Mucosa of stomach (tissue), 1 donor: ENCODE measurements around the gene C1orf35.
A peak's percentile ranks its signal among the peaks of the same experiment; 100 is the strongest.

Experiments used
- H3K27me3 ChIP-seq: one replicate; pipeline ENCODE4 v1.7.0; 2013; ENCODE audit warnings: mild to moderate bottlenecking, low read length; ENCODE audit not compliant: control insufficient read depth, insufficient read depth
- H3K36me3 ChIP-seq: one replicate; pipeline ENCODE4 v1.7.0; 2013; ENCODE audit warnings: low read length; ENCODE audit not compliant: control insufficient read depth, insufficient read depth
- H3K4me1 ChIP-seq: one replicate; pipeline ENCODE4 v1.7.0; 2013; ENCODE audit warnings: mild to moderate bottlenecking, low read length; ENCODE audit not compliant: control insufficient read depth, insufficient read depth
- H3K4me3 ChIP-seq: one replicate; pipeline ENCODE4 v1.7.0; 2013; ENCODE audit warnings: low read length
- H3K9ac ChIP-seq: one replicate; pipeline ENCODE4 v1.7.0; 2013; ENCODE audit warnings: mild to moderate bottlenecking, low read length, moderate library complexity
- H3K9me3 ChIP-seq: one replicate; pipeline ENCODE4 v1.7.0; 2013; ENCODE audit warnings: mild to moderate bottlenecking, low read length, moderate library complexity; ENCODE audit not compliant: control insufficient read depth
- donor health status: Pancreatic carcinoma.

Gene C1orf35

GRCh38 chr1:228084797-228085196 lies 18.3 kb downstream of the C1orf35 start:
- Histone ChIP-seq H3K36me3 (peaks cover 10% of the 10 kb centered on the region), H3K4me1 (peaks cover 64% of the 10 kb centered on the region), H3K9me3 (no peaks in the 10 kb centered on the region), H3K27me3 (no peaks in the 10 kb centered on the region), H3K9ac (peak overlapping the region; percentile 99), H3K4me3 (peak overlapping the region; percentile 93)

DNA sequence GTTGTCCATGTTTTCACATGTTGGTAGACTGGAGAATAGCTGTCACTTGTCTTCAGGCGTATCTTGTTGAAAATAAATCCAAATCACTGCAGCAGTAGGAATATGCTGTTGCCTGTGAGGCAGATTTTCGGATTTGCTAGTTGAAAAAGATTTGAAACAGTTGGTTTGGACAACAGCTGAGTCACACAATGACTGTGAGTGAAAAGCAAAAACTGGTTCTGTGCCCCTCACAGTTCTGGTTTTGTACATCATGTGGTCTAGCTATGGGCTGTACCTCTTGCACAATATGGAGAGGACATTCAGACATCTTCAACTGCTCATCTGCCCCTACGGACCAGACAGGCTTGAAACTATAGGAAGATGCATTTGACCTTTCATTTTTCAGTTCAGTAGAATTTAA lies 18.8 kb downstream of the C1orf35 start:
- H3K4me1 ChIP-seq, result peaks cover 59% of the 10 kb centered on the region
- no peaks in the 10 kb centered on the region for H3K27me3 ChIP-seq
- peak overlapping the region; percentile 93 for H3K4me3 ChIP-seq
- H3K36me3 ChIP-seq, result peaks cover 10% of the 10 kb centered on the region
- no peaks in the 10 kb centered on the region for H3K9me3 ChIP-seq
- H3K9ac ChIP-seq, result peak overlapping the region; percentile 99

DNA sequence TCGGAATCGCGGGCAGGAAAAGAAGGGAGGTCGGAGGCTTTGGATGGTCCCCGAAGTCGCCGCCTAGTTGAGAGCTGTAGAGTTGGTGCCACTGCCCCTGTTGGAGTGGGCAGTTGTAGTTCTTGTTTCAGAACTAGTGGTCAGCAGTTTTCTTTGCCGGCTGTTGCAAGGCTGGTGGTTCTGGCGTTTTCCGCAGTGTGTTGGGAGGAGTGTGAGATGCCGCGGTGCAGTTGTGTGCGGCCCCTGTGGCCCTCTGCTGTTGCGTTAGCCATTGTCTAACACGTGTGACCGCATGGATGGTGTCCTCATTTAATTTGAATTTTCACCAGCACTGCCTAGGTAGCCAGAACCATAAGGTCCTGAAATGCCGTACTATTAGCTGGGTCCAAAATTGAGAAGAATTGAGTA lies 19.2 kb downstream of the C1orf35 start:
- Histone ChIP-seq H3K27me3 (no peaks in the 10 kb centered on the region), H3K4me1 (peaks cover 54% of the 10 kb centered on the region), H3K36me3 (peaks cover 6% of the 10 kb centered on the region)

DNA sequence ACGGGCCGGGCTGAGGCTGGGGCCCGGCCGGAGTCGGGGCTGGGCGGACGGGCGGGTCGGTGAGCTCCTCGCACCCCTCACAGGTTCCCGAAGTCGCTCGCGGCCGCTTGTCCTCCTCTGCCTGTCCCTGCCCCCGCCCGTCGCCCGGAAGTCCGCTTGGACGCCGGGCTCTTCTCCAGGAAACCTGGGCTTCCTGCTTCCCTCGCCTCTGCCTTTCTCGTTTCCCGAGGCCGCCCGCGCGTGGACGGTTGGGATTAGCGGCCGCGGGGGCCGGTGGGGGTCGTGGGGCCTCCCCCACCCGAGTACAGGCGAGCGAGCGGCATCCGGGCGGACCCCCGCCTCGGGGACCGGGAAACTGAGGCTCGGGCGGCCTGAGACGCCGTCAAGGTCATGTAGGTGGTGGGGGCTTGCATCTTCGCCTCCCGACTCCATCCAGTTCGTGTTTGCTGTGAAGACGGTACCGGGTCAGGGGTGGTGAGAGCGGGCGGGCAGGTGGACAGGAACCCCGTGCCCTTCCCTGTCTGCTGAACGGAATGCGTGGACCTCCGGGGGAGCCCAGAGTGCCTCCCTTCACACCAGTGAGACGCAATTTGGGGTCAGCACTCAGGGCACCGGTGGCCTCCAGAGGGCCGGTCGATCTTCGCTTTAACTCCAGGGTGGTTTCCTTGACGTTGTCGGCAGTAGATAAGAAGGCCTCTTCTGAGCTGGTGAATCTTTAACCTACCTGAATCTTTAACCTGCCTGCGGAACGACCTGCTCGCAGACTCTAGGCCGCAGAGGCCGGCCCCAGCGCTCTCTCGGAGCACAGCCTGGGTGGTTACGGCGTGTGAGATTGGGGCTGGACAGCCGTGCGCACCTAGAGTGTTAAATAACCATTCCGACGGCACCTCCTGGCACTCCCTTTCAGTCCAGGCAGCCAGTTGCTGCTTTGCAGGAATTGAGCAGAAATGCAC lies 19.9 kb downstream of the C1orf35 start:
- H3K9ac ChIP-seq, result peak overlapping the region; percentile 99
- no peaks in the 10 kb centered on the region for H3K9me3 ChIP-seq
- peaks cover 48% of the 10 kb centered on the region for H3K4me1 ChIP-seq
- no peaks in the 10 kb centered on the region for H3K27me3 ChIP-seq
- peak overlapping the region; percentile 93 for H3K4me3 ChIP-seq
- H3K36me3 ChIP-seq, result no peaks in the 10 kb centered on the region

More for the DNA sequence above, 19.2 kb downstream of the C1orf35 start:
- H3K9ac ChIP-seq, result peak overlapping the region; percentile 99
- no peaks in the 10 kb centered on the region for H3K9me3 ChIP-seq
- peak overlapping the region; percentile 93 for H3K4me3 ChIP-seq

DNA sequence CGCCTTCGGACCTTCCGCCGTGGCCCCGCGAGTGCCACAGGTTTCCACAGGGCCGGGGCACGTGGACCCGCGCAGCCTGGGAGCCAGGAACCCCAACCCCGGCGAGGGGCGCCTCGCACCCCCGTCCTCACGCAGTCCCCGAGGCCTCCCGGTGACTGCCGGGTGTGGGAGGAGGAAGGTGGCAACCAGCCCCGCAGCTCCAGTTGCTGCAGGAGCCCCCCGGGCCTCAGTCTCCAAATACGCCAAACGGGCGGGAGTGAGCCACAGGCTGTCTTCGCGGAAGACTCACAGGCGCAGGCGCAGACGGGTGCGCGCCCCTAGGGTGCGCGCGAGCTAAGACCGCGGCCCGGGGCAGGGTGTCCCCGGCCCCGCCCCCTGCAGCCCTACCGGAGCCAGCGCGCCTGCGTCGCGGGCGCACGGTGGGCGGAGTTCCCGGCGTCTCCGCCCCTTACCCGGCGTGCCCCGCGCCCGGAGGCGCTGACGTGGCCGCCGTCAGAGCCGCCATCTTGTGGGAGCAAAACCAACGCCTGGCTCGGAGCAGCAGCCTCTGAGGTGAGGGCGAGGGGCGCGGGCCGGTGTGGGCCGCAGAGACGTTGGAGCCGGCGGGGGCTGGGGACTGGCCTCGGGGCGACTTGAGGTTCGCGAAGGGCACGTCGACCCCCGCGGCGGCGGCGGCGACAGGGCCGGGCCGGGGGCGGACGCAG lies 20.8 kb downstream of the C1orf35 start, which contains the start of gene ARF1:
Gene ARF1 (plus strand): TSS at position 495 of the 704 bp plus-strand sequence. CDS start 14,407 bp downstream, outside the sequence.
- Histone ChIP-seq H3K9ac (peak within 1 kb of the TSS; percentile 99), H3K27me3 (no peaks in the 10 kb centered on the region), H3K4me1 (peaks cover 39% of the 10 kb centered on the region), H3K36me3 (no peaks in the 10 kb centered on the region), H3K9me3 (no peaks in the 10 kb centered on the region), H3K4me3 (peak within 1 kb of the TSS; percentile 93)

DNA sequence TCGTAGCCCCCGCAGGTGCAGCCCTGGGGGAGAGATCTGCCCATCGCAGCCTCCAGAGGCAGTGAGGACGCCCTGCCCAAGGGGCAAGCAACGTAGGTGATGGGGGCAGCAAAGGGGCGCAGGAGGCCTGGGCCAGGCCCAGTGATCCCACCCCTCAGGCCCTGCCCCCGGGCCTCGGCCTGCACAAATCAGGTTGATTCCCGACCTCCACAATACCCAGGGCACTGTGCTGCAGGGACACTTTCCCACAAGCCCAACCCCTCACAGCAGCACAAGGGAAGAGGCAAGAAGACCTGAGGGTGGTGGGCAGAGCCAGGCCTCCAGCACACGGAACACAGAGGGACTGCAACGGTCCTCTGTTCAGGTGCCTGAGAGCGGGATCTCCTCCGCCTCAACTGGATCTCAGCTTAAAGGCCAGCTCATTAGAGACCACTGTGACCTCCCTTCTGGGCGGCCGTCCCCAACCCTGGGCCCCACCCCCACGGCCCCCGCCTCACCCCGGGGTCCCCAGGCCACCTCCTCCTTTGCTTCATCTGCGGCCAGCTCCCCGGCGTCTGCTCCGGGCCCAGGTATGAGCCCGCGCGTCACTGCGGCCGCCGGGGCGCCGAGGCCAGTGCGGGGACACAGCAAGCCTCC lies 21.4 kb downstream of the C1orf35 start:
- H3K4me3 ChIP-seq, result peak overlapping the region; percentile 54
- H3K36me3 ChIP-seq, result no peaks in the 10 kb centered on the region
- H3K4me1 ChIP-seq, result peaks cover 33% of the 10 kb centered on the region
- no peaks in the 10 kb centered on the region for H3K27me3 ChIP-seq
- H3K9ac ChIP-seq, result peak overlapping the region; percentile 99
- no peaks in the 10 kb centered on the region for H3K9me3 ChIP-seq

GRCh38 chr1:228081144-228081543 lies 22.0 kb downstream of the C1orf35 start:
- H3K4me1 ChIP-seq, result peaks cover 29% of the 10 kb centered on the region
- H3K9me3 ChIP-seq, result no peaks in the 10 kb centered on the region
- peak overlapping the region; percentile 54 for H3K4me3 ChIP-seq
- no peaks in the 10 kb centered on the region for H3K36me3 ChIP-seq
- H3K9ac ChIP-seq, result peak overlapping the region; percentile 99
- no peaks in the 10 kb centered on the region for H3K27me3 ChIP-seq

GRCh38 chr1:228079601-228080263 lies 23.4 kb downstream of the C1orf35 start:
- peaks cover 15% of the 10 kb centered on the region for H3K4me1 ChIP-seq
- H3K9me3 ChIP-seq, result no peaks in the 10 kb centered on the region
- H3K4me3 ChIP-seq, result no peak overlapping the region
- H3K9ac ChIP-seq, result no peak overlapping the region
- H3K27me3 ChIP-seq, result peaks cover 9% of the 10 kb centered on the region
- H3K36me3 ChIP-seq, result no peaks in the 10 kb centered on the region

DNA sequence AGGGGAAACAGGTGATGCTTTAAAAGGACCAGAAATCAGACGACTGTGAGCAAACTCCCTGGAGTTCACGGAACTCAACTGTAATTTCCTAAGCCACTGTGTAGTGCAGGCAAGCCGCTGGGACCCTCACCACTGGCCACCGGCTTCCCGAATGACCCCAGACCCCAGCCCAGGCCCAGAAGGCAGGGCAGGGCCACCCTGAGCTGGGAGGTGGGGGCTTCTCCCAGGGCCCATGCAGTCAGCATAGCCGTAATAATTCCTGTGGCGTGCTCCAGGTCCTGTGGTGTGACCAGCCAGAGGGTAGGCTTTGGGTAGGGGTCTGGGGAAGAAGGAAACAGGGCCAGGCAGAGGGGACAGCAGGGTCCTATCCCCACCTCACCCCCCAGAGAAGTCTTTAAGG lies 24.1 kb downstream of the C1orf35 start:
- Histone ChIP-seq H3K4me3 (no peak overlapping the region), H3K9me3 (no peaks in the 10 kb centered on the region), H3K4me1 (peaks cover 8% of the 10 kb centered on the region), H3K36me3 (no peaks in the 10 kb centered on the region), H3K9ac (no peak overlapping the region), H3K27me3 (peaks cover 12% of the 10 kb centered on the region)

- no peaks in the 10 kb centered on the region for H3K9me3 ChIP-seq
- H3K36me3 ChIP-seq, result no peaks in the 10 kb centered on the region
- peaks cover 14% of the 10 kb centered on the region for H3K27me3 ChIP-seq
- no peak overlapping the region for H3K9ac ChIP-seq
- H3K4me1 ChIP-seq, result peaks cover 7% of the 10 kb centered on the region
- H3K4me3 ChIP-seq, result no peak overlapping the region
Observed at GRCh38 chr1:228077565-228078330, 25.4 kb downstream of the C1orf35 start.
